ENCODE data around the gene PMEL.
A peak's percentile ranks its signal among the peaks of the same experiment; 100 is the strongest.
"Not testable (repeated sequence)": the region's sequence is repeated elsewhere in the genome, so short reads cannot be mapped to it uniquely, and the experiment has no call there.

Gene PMEL

DNA sequence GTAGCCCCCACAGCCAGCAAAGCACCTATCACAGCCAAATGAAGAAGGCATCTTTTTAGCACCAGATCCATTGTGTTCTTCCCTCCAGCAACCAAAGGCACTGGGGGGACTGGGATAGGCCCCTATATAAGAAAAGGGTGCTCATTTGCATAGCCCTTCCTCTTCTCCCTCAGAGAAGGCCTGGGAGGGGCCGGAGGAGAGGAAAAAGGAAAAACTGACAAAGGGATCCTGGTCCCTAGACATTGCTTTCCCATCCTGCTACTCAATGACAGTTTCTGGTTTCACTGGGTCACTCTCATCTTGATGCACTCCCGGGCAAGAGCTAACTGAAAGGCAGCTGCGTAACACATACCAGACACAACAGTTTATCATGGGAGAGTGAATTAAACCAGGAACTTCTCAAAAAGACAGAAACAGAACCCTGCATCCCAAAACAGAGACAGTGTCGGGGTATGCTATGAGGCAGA, at the start of gene PMEL:
PMEL (minus strand) TSS at position 102 of the 467 bp plus-strand sequence; CDS start at position 71, 31 bp downstream.
- no peaks in the 10 kb centered on the region for H3K27me3 ChIP-seq (ENCODE audit: control insufficient read depth, insufficient read depth, low read length)
- no peaks in the 10 kb centered on the region for H3K36me3 ChIP-seq (ENCODE audit: control insufficient read depth, insufficient read depth, low read length)
- peaks cover 10% of the 10 kb centered on the region for H3K4me1 ChIP-seq (ENCODE audit: control insufficient read depth, insufficient read depth, low read length)
- H3K9me3 ChIP-seq (ENCODE audit: control insufficient read depth, low read length), result no peaks in the 10 kb centered on the region
- H3K4me3 ChIP-seq (ENCODE audit: low read length), result peak within 1 kb of the TSS; percentile 94
- peak within 1 kb of the TSS; percentile 93 for H3K9ac ChIP-seq (ENCODE audit: low read length)

DNA sequence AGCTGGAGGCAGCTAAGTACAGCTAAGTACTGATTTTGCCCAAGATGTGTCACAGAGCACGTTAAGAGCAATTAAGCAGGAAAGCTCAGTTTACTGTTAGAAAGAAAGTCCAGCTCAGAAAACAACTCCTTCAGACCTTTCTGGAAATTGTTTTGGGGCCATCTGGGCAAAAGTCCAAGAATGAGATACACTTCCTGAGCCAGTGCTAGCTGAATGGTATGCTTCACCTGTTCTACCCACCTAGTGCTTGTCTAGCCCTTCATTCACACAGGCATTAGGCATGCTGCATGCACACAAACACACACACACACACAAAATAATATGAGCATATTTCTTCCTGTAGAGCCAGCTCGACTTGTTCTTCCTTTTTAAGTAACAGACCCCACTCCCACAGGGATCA, 48.4 kb upstream of the PMEL start:
- H3K4me3 ChIP-seq (ENCODE audit: low read length), result no peak overlapping the region

DNA sequence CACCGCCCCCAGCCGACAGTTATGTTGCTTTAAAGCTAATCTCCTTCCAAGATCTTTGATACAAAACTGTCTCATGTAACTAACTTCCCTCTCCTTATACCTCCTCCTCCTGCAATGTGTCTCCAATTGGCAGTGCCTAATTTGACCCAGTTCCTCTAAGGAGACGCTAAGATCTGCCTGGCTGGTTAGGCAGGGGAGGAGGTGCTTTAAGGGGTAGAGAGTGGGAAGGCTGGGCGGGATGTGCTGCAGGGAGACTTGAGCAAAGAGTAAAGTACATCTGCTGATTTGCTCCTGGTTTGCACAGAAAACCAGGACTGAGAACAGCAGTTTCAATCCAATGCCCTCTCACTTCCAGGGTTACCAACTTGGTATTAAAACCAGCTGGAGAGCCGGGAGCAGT, 47.6 kb upstream of the PMEL start:
- Histone ChIP-seq H3K9ac (ENCODE audit: low read length) (no peak overlapping the region), H3K4me1 (ENCODE audit: control insufficient read depth, insufficient read depth, low read length) (peaks cover 5% of the 10 kb centered on the region), H3K36me3 (ENCODE audit: control insufficient read depth, insufficient read depth, low read length) (no peaks in the 10 kb centered on the region), H3K27me3 (ENCODE audit: control insufficient read depth, insufficient read depth, low read length) (no peaks in the 10 kb centered on the region), H3K9me3 (ENCODE audit: control insufficient read depth, low read length) (no peaks in the 10 kb centered on the region), H3K4me3 (ENCODE audit: low read length) (no peak overlapping the region)

More for the DNA sequence above, 48.4 kb upstream of the PMEL start:
- Histone ChIP-seq H3K27me3 (ENCODE audit: control insufficient read depth, insufficient read depth, low read length) (no peaks in the 10 kb centered on the region), H3K9me3 (ENCODE audit: control insufficient read depth, low read length) (no peaks in the 10 kb centered on the region), H3K9ac (ENCODE audit: low read length) (no peak overlapping the region), H3K36me3 (ENCODE audit: control insufficient read depth, insufficient read depth, low read length) (no peaks in the 10 kb centered on the region), H3K4me1 (ENCODE audit: control insufficient read depth, insufficient read depth, low read length) (peaks cover 5% of the 10 kb centered on the region)

DNA sequence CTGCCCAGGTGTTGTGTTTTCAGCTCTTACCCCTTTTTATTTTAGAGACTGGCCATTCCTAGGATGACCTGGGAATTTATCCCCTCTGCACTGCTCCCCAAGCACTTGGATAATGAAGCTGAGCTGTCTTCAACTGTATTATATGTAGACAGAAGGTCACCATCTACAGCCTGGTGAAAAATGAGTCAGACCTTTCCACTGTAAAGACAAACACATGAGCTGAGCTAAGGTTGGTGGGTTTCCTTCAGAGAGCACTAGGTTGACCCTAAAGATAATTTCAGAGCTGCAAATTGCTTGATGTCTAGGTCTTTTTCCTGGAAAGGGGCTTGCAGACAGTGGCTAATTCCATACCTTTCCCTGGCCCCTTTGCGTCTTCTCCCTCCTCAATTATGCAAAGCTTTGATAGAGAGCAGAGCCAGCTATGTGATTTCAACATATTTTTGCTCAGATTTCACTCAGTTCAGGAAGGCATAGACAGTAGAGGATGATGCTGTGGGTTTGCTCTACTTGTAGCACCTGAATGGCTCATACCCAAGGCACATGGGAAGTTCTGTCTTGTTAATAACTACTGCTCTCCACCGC, 45.8 kb upstream of the PMEL start:
- peaks cover 10% of the 10 kb centered on the region for H3K4me1 ChIP-seq (ENCODE audit: control insufficient read depth, insufficient read depth, low read length)
- H3K9me3 ChIP-seq (ENCODE audit: control insufficient read depth, low read length), result no peaks in the 10 kb centered on the region
- H3K9ac ChIP-seq (ENCODE audit: low read length), result no peak overlapping the region
- no peaks in the 10 kb centered on the region for H3K36me3 ChIP-seq (ENCODE audit: control insufficient read depth, insufficient read depth, low read length)
- H3K4me3 ChIP-seq (ENCODE audit: low read length), result no peak overlapping the region
- H3K27me3 ChIP-seq (ENCODE audit: control insufficient read depth, insufficient read depth, low read length), result no peaks in the 10 kb centered on the region

DNA sequence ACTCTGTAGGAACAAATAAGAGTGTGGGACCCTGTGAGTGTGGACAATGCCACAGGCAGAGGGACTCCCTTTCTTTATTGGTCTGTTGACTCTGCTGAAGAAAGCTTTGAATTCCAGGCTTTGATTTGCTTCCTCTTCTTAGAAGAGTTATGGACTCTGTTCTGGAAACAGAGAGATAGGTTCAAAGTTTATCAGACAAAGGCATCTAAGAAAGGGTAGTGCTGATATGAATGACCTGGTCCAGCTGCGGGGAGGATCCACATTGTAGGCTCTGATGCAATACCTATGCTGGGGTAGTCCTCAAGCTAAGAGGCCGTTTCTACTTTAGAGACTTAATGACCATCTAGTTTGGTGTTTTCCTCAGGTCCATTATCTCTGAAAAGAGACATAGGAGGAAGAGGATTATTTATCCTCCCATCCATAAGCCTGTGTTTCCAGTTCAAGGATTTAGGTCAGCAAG, 44.3 kb upstream of the PMEL start:
- peaks cover 10% of the 10 kb centered on the region for H3K4me1 ChIP-seq (ENCODE audit: control insufficient read depth, insufficient read depth, low read length)
- H3K9ac ChIP-seq (ENCODE audit: low read length), result no peak overlapping the region
- H3K4me3 ChIP-seq (ENCODE audit: low read length), result no peak overlapping the region
- H3K27me3 ChIP-seq (ENCODE audit: control insufficient read depth, insufficient read depth, low read length), result no peaks in the 10 kb centered on the region
- H3K36me3 ChIP-seq (ENCODE audit: control insufficient read depth, insufficient read depth, low read length), result no peaks in the 10 kb centered on the region
- H3K9me3 ChIP-seq (ENCODE audit: control insufficient read depth, low read length), result no peaks in the 10 kb centered on the region

DNA sequence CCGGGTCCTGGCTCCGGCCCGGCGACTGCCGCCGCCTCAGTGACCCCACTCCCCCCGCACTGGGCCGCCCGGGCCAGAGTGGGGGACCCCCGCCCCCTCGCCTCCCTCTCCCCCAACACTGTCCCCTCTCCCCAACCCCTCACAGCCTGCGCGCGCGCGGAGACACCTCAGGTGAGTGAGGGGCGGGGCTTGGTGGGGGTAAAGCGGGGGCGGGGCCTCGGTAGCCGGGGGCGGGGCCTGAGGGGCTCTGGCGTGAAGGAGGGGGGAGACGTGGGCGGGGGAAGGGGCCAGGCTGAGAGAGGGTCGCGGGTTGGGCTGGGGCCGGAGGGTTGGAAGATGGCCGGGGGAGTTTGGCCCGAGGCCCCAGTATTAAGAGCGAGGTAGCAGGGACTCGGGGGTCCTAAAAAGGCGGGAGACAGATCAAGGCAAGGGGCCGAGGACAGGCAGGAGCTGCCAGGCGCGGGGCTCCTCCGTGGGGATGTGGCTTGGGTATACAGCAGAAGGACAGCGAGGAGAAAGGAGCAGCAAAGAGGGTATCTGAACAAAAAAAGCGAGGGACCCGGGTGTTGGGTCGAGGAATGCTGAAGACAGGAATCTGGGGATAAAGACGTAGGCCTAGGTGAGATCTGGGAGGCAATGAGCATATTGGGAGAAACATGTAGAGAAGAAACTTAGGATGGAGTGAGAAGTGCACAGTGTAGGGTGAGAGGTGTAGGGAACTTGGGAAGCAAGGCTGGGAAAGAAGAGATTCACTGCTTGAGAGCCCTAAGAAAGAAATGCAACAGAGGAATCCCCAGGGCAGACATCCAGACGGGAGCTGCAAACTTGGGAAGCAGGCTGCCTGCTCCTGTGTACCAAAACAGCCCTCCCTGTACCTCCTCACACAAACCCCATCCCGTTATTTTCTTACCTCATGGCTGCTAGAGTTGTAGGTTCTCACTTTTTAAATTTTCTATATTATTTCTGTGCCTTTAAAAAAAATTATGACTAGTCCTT, 42.0 kb upstream of the PMEL start:
- no peaks in the 10 kb centered on the region for H3K27me3 ChIP-seq (ENCODE audit: control insufficient read depth, insufficient read depth, low read length)
- H3K4me1 ChIP-seq (ENCODE audit: control insufficient read depth, insufficient read depth, low read length), result peaks cover 5% of the 10 kb centered on the region
- no peaks in the 10 kb centered on the region for H3K36me3 ChIP-seq (ENCODE audit: control insufficient read depth, insufficient read depth, low read length)
- peak overlapping the region; percentile 51 for H3K4me3 ChIP-seq (ENCODE audit: low read length)
- H3K9ac ChIP-seq (ENCODE audit: low read length), result peak overlapping the region; percentile 82
- H3K9me3 ChIP-seq (ENCODE audit: control insufficient read depth, low read length), result no peaks in the 10 kb centered on the region

DNA sequence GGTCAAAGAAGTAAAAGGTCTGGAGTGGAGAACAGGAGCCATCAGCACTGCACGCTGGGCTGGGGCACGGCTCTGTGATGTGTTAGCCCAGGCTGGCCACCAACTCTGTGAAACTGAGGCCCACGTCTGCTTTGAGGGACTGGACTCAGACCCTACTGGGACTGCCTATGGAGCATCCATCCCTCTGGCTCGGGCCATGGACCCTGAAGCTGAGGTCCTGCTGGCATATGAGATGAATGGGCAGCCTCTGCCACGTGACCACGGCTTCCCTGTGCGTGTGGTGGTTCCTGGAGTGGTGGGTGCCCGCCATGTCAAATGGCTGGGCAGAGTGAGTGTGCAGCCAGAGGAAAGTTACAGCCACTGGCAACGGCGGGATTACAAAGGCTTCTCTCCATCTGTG, 38.4 kb upstream of the PMEL start:
- Histone ChIP-seq H3K9ac (ENCODE audit: low read length) (no peak overlapping the region), H3K4me1 (ENCODE audit: control insufficient read depth, insufficient read depth, low read length) (peaks cover 16% of the 10 kb centered on the region)

DNA sequence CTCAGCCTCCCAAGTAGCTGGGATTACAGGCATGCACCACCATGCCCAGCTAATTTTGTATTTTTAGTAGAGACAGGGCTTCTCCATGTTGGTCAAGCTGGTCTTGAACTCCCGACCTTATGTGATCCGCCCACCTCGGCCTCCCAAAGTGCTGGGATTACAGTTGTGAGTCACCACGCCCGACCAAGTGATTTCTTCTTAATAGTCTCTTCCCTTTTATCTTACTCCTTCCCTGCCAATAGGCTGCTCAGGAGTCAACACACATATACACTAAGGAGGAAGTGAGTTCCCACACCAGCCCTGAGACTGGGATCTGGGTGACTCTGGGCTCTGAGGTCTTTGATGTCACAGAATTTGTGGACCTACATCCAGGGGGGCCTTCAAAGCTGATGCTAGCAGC, 37.5 kb upstream of the PMEL start:
- H3K9me3 ChIP-seq (ENCODE audit: control insufficient read depth, low read length); H3K4me3 ChIP-seq (ENCODE audit: low read length); H3K9ac ChIP-seq (ENCODE audit: low read length); H3K27me3 ChIP-seq (ENCODE audit: control insufficient read depth, insufficient read depth, low read length); H3K36me3 ChIP-seq (ENCODE audit: control insufficient read depth, insufficient read depth, low read length): not testable (repeated sequence)
- peaks cover 17% of the 10 kb centered on the region for H3K4me1 ChIP-seq (ENCODE audit: control insufficient read depth, insufficient read depth, low read length)

More for the DNA sequence above, 38.4 kb upstream of the PMEL start:
- no peak overlapping the region for H3K4me3 ChIP-seq (ENCODE audit: low read length)
- H3K27me3 ChIP-seq (ENCODE audit: control insufficient read depth, insufficient read depth, low read length), result no peaks in the 10 kb centered on the region
- H3K9me3 ChIP-seq (ENCODE audit: control insufficient read depth, low read length), result no peaks in the 10 kb centered on the region
- H3K36me3 ChIP-seq (ENCODE audit: control insufficient read depth, insufficient read depth, low read length), result no peaks in the 10 kb centered on the region

DNA sequence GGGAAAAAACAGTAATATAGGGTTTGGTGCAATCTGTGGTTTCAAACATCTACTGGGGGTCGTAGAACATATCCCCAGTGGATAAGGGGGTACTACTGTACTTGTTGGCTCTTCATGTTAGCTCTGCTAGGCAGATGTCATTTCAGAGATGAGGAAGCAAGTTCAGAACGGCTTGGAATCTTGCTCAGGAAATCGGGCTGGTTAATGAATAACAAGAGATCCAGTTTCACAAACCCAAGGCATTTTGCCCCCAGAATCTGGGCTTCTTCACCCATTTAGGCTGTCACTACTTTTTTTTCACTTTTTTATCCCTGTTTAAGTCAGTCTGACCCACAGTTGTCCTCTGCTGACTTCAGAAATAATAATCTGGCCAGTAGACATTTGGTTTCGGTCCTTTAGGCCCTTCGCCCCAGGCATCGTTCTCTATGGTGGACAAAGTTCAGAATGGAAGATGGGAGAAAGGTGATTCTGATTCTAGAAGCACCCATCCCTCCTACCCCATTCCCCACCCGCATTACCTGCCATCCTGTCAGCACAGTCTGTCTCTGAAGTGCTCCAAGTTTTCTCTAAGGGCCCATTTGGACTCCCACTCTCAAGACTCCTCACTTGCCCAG, 35.8 kb upstream of the PMEL start:
- Histone ChIP-seq H3K9ac (ENCODE audit: low read length) (no peak overlapping the region), H3K4me3 (ENCODE audit: low read length) (no peak overlapping the region), H3K27me3 (ENCODE audit: control insufficient read depth, insufficient read depth, low read length) (no peaks in the 10 kb centered on the region), H3K9me3 (ENCODE audit: control insufficient read depth, low read length) (no peaks in the 10 kb centered on the region), H3K4me1 (ENCODE audit: control insufficient read depth, insufficient read depth, low read length) (peaks cover 21% of the 10 kb centered on the region), H3K36me3 (ENCODE audit: control insufficient read depth, insufficient read depth, low read length) (no peaks in the 10 kb centered on the region)

DNA sequence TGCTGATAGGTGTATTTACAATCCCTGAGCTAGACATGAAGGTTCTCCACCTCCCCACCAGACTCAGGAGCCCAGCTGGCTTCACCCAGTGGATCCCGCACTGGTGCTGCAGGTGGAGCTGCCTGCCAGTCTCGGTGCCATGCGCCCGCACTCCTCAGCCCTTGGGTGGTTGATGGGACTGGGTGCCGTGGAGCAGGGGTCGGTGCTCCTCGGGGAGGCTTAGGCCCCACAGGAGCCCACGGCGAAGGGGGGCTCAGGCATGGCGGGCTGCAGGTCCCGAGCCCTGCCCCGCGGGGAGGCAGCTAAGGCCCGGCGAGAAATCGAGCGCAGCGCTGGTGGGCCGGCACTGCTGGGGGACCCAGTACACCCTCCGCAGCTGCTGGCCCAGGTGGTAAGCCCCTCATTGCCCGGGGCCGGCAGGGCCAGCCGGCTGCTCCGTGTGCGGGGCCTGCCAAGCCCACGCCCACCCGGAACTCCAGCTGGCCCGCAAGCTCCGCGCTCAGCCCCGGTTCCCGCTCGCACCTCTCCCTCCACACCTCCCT, 34.2 kb upstream of the PMEL start:
- not testable (repeated sequence) for H3K36me3 ChIP-seq (ENCODE audit: control insufficient read depth, insufficient read depth, low read length); H3K9ac ChIP-seq (ENCODE audit: low read length)
- H3K4me1 ChIP-seq (ENCODE audit: control insufficient read depth, insufficient read depth, low read length), result peaks cover 27% of the 10 kb centered on the region

DNA sequence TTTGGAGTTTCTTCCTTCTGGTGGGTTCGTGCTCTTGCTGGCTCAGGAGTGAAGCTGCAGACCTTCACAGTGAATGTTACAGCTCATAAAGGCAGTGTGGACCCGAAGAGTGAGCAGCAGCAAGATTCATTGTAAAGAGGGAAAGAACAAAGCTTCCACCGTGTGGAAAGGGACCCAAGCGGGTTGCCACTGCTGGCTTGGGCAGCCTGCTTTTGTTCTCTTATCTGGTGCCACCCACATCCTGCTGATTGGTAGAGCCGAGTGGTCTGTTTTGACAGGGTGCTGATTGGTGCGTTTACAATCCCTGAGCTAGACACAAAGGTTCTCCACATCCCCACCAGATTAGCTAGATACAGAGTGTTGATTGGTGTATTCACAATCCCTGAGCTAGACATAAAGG, 33.7 kb upstream of the PMEL start:
- H3K36me3 ChIP-seq (ENCODE audit: control insufficient read depth, insufficient read depth, low read length); H3K4me3 ChIP-seq (ENCODE audit: low read length); H3K27me3 ChIP-seq (ENCODE audit: control insufficient read depth, insufficient read depth, low read length); H3K9ac ChIP-seq (ENCODE audit: low read length); H3K9me3 ChIP-seq (ENCODE audit: control insufficient read depth, low read length): not testable (repeated sequence)
- H3K4me1 ChIP-seq (ENCODE audit: control insufficient read depth, insufficient read depth, low read length), result peaks cover 27% of the 10 kb centered on the region

More for the DNA sequence above, 34.2 kb upstream of the PMEL start:
- H3K4me3 ChIP-seq (ENCODE audit: low read length); H3K9me3 ChIP-seq (ENCODE audit: control insufficient read depth, low read length); H3K27me3 ChIP-seq (ENCODE audit: control insufficient read depth, insufficient read depth, low read length): not testable (repeated sequence)

DNA sequence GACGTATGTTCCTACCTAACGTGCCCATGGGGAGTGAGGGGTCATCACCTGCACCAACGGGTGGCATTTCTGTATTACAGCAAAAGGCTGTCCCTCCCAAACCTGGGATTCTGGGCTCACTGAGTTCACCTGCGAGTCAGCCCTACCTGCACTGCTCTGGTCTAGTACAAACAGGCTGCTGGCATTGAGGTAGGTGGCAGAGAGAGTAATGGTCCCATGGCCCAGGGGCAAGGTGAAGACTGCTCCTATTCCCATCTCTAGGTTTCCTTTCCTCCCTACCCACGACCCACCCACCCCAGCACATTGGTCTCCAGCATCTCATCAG, 31.7 kb upstream of the PMEL start:
- Histone ChIP-seq H3K27me3 (ENCODE audit: control insufficient read depth, insufficient read depth, low read length) (no peaks in the 10 kb centered on the region), H3K4me3 (ENCODE audit: low read length) (peak overlapping the region; percentile 71), H3K9ac (ENCODE audit: low read length) (peak overlapping the region; percentile 86), H3K36me3 (ENCODE audit: control insufficient read depth, insufficient read depth, low read length) (no peaks in the 10 kb centered on the region), H3K4me1 (ENCODE audit: control insufficient read depth, insufficient read depth, low read length) (peaks cover 27% of the 10 kb centered on the region), H3K9me3 (ENCODE audit: control insufficient read depth, low read length) (no peaks in the 10 kb centered on the region)
